Osteocyte (in vitro differentiated cells): Measurements from ENCODE around the gene VSIR. TPM values are rescaled to one million over a fixed set of nuclear protein-coding genes. Genes with fewer than 3 reads are reported as not detected.

Experiments
- DNase-seq: peaks from one replicate; pipeline ENCODE4 v3.0.0; 2021; ENCODE audit warnings: mixed read lengths; ENCODE audit not compliant: unreplicated experiment; ENCODE audit errors: extremely low spot score
- H3K27ac Mint-ChIP-seq: one replicate; pipeline ENCODE4 v1.8.0; 2021; ENCODE audit warnings: mild to moderate bottlenecking, mixed read lengths; ENCODE audit not compliant: unreplicated experiment
- H3K27me3 Mint-ChIP-seq: one replicate; pipeline ENCODE4 v1.8.0; 2021; ENCODE audit warnings: mixed read lengths; ENCODE audit not compliant: unreplicated experiment
- H3K36me3 Mint-ChIP-seq: one replicate; pipeline ENCODE4 v1.8.0; 2021; ENCODE audit warnings: mixed read lengths; ENCODE audit not compliant: unreplicated experiment
- H3K4me1 Mint-ChIP-seq: one replicate; pipeline ENCODE4 v1.8.0; 2021; ENCODE audit warnings: mixed read lengths; ENCODE audit not compliant: unreplicated experiment
- H3K4me3 Mint-ChIP-seq: one replicate; pipeline ENCODE4 v1.8.0; 2021; ENCODE audit warnings: mild to moderate bottlenecking, moderate library complexity, mixed read lengths; ENCODE audit not compliant: unreplicated experiment
- H3K9me3 Mint-ChIP-seq: one replicate; pipeline ENCODE4 v1.8.0; 2021; ENCODE audit warnings: mixed read lengths; ENCODE audit not compliant: unreplicated experiment
- CTCF ChIP-seq: fragments of 200-600 bp; sonication (generic); IDR thresholded peaks from 2 replicates; pipeline ENCODE4 v1.5.0; 2021; ENCODE audit warnings: antibody characterized with exemption, mild to moderate bottlenecking, moderate library complexity
- total RNA-seq: library from RNA; stranded (reverse); gene quantifications from 2 replicates; pipeline ENCODE4 v1.2.1, GENCODE V29; 2021

VSIR gene
- total RNA-seq, 1 donor from 2014 or later: 0.75 TPM

- Mint-ChIP-seq H3K9me3 (peaks cover 4% of the 10 kb centered on the region), H3K4me1 (no peaks in the 10 kb centered on the region), H3K4me3 (no peak overlapping the region), H3K27ac (no peak overlapping the region), H3K27me3 (peaks cover 9% of the 10 kb centered on the region), H3K36me3 (no peaks in the 10 kb centered on the region)
- DNase-seq: no peak
- no peak for TF ChIP-seq CTCF
Measured at GRCh38 chr10:71799608-71800453, 26.5 kb upstream of the VSIR start.

GRCh38 chr10:71799112-71799511 is 25.8 kb upstream of the VSIR start:
- Mint-ChIP-seq H3K9me3 (peaks cover 4% of the 10 kb centered on the region), H3K4me1 (no peaks in the 10 kb centered on the region), H3K27me3 (peaks cover 2% of the 10 kb centered on the region), H3K4me3 (no peak overlapping the region), H3K36me3 (no peaks in the 10 kb centered on the region), H3K27ac (no peak overlapping the region)
- no peak for TF ChIP-seq CTCF
- DNase-seq: no peak

- no peak for DNase-seq
- Mint-ChIP-seq H3K4me1 (no peaks in the 10 kb centered on the region), H3K36me3 (no peaks in the 10 kb centered on the region), H3K9me3 (peaks cover 4% of the 10 kb centered on the region), H3K4me3 (no peak overlapping the region), H3K27me3 (peaks cover 3% of the 10 kb centered on the region), H3K27ac (no peak overlapping the region)
- TF ChIP-seq CTCF: no peak
Measured at GRCh38 chr10:71798308-71798624, 24.9 kb upstream of the VSIR start.

GRCh38 chr10:71797533-71798307 is 24.4 kb upstream of the VSIR start:
- DNase-seq: no peak
- H3K27ac Mint-ChIP-seq: no peak overlapping the region
- peaks cover 4% of the 10 kb centered on the region for H3K9me3 Mint-ChIP-seq
- no peaks in the 10 kb centered on the region for H3K4me1 Mint-ChIP-seq
- TF ChIP-seq CTCF: no peak
- H3K36me3 Mint-ChIP-seq: no peaks in the 10 kb centered on the region
- H3K4me3 Mint-ChIP-seq: no peak overlapping the region
- peaks cover 3% of the 10 kb centered on the region for H3K27me3 Mint-ChIP-seq

GRCh38 chr10:71796749-71797405 is 23.6 kb upstream of the VSIR start:
- no peak for TF ChIP-seq CTCF
- no peak for DNase-seq
- Mint-ChIP-seq H3K27me3 (peaks cover 3% of the 10 kb centered on the region), H3K4me1 (no peaks in the 10 kb centered on the region), H3K9me3 (peaks cover 4% of the 10 kb centered on the region), H3K27ac (no peak overlapping the region), H3K4me3 (no peak overlapping the region), H3K36me3 (no peaks in the 10 kb centered on the region)
